Panc1 (cell line): Measurements from ENCODE around the gene RER1. TPM values are rescaled to one million over a fixed set of nuclear protein-coding genes. Genes with fewer than 3 reads are reported as not detected.

Source experiments
- ATAC-seq: fragments of 200-7000 bp; cut with Tn5 transposase; 2 replicates; pipeline ENCODE4 v1.9.1; 2020; ENCODE audit warnings: mild to moderate bottlenecking, moderate library complexity
- BruUV-seq: library from RNA; stranded (reverse); fragments of 400-500 nt; replicated peaks from 2 replicates; lab custom pipeline; 2021; lab: Mats Ljungman, UMichigan
- CTCF ChIA-PET: fragments of 300-600 bp; sonication (Branson Sonifier 250); formaldehyde crosslinking; loops from one replicate; lab custom pipeline; 2022; ENCODE audit warnings: antibody characterized with exemption; lab: Charles Lee
- POLR2A ChIA-PET: fragments of 300-600 bp; sonication (Branson Sonifier 250); formaldehyde crosslinking; loops from one replicate; lab custom pipeline; 2022; ENCODE audit warnings: antibody characterized with exemption; lab: Charles Lee
- DNase-seq: peaks from one replicate; pipeline ENCODE4 v3.0.0-alpha.2; 2010; ENCODE audit warnings: low read depth, low spot score
- H3K27ac ChIP-seq: 2 replicates; pipeline ENCODE4 v1.5.1; 2011; ENCODE audit warnings: mild to moderate bottlenecking, low read length, inconsistent platforms
- H3K27me3 ChIP-seq: fragments of 200-500 bp; sonication (Bioruptor generic); 2 replicates; pipeline ENCODE4 v1.6.0; 2014; ENCODE audit warnings: low read length, inconsistent platforms; ENCODE audit not compliant: control insufficient read depth, insufficient read depth
- H3K36me3 ChIP-seq: fragments of 200-500 bp; sonication (Bioruptor generic); 2 replicates; pipeline ENCODE4 v1.5.1; 2014; ENCODE audit warnings: inconsistent platforms, mild to moderate bottlenecking, low read length, moderate library complexity; ENCODE audit not compliant: control insufficient read depth, insufficient read depth
- H3K4me1 ChIP-seq: 2 replicates; pipeline ENCODE4 v1.5.1; 2011; ENCODE audit warnings: inconsistent platforms, mild to moderate bottlenecking, low read length, moderate library complexity; ENCODE audit not compliant: control insufficient read depth, insufficient read depth
- H3K4me3 ChIP-seq, 2 experiments: 2 replicates each; pipeline ENCODE4 v1.5.1; 2011 to 2012; ENCODE audit warnings: low read depth in 2 of 2, low read length in 2 of 2, mild to moderate bottlenecking in 2 of 2, inconsistent platforms in 1 of 2, moderate library complexity in 1 of 2
- H3K9me3 ChIP-seq: fragments of 200-500 bp; sonication (Bioruptor generic); 2 replicates; pipeline ENCODE4 v1.5.1; 2014; ENCODE audit warnings: low read depth, mild to moderate bottlenecking, inconsistent platforms, low read length, moderate library complexity; ENCODE audit not compliant: control insufficient read depth, insufficient read depth
- POLR2AphosphoS5 ChIP-seq: IDR thresholded peaks from 2 replicates; pipeline ENCODE4 v1.6.1; 2012; ENCODE audit warnings: mild to moderate bottlenecking, low read depth, low read length, moderate library complexity
- SIN3A ChIP-seq: IDR thresholded peaks from 2 replicates; pipeline ENCODE4 v1.6.1; 2012; ENCODE audit warnings: low read depth, mild to moderate bottlenecking, low read length, moderate library complexity, borderline replicate concordance; ENCODE audit not compliant: insufficient read depth
- TCF7L2 ChIP-seq: IDR thresholded peaks from 2 replicates; pipeline ENCODE4 v1.6.1; 2011; ENCODE audit warnings: mild to moderate bottlenecking, low read depth, low read length, inconsistent platforms
- in situ Hi-C: cut with HindIII; loops from 2 replicates; pipeline ENCODE4 v1.10.0; 2016; ENCODE audit warnings: low sequenced_read_pairs, low pct_unique_long_range_greater_than_20kb
- intact Hi-C: fragments of 100-400 bp; cut with micrococcal nuclease; formaldehyde crosslinking; loops from one replicate; pipeline ENCODE4 v1.10.0; 2022; ENCODE audit not compliant: unreplicated experiment
- total RNA-seq: library from RNA; stranded (reverse); gene quantifications from one replicate; pipeline ENCODE4 v1.2.1, GENCODE V29; 2021; ENCODE audit not compliant: unreplicated experiment
- TF ChIP-seq, protein P1 (sequence below), 2 experiments: IDR thresholded peaks; 2 replicates each; pipeline ENCODE4 v1.6.1; 2011 to 2012; ENCODE audit warnings: low read depth in 2 of 2, control low read depth in 1 of 2, low read length in 1 of 2, mild to moderate bottlenecking in 1 of 2, moderate library complexity in 1 of 2; ENCODE audit not compliant: insufficient read depth in 1 of 2
- TF ChIP-seq, protein P2 (sequence below): fragments of 450-650 bp; IDR thresholded peaks from 2 replicates; pipeline ENCODE4 v1.5.1; 2017; ENCODE audit warnings: mild to moderate bottlenecking

Gene RER1
- total RNA-seq, 1 experiment from 2014 or later: 235 TPM

DNA sequence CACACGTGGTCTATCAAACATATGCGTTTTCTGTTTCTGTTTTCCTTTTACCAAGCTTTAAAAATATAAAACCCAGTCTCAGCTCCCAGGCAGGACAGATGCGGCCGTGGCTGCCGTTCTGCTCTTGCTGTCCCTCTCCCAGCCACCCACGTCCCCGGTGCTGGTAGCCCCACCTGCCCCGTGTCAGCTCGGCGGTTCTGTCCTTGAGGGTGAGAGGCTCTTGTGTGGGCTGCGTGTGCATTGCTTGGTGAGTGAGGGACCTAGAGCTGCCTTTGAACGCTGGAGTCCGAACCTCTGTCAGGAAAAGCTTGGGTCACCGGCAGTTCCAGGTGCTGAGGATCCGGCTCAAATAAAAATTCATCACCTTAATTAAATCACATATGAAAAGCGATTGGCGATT is 4.4 kb downstream of the RER1 start:
- Histone ChIP-seq H3K27ac (no peak overlapping the region), H3K36me3 (peaks cover 16% of the 10 kb centered on the region; the same call in 1 of the 2 replicates), H3K9me3 (no peaks in the 10 kb centered on the region), H3K4me3 (no peak overlapping the region), H3K27me3 (no peaks in the 10 kb centered on the region), H3K4me1 (peaks cover 17% of the 10 kb centered on the region)
- ChIA-PET CTCF (no interaction called here), POLR2A (no interaction called here)
- no TSS peak for BruUV-seq
- TF ChIP-seq TCF7L2: no peak
- ATAC-seq: no peak
- no peak for DNase-seq
- in situ Hi-C loops: loop anchor here (10.0 kb wide), 1 partner anchor 201 kb away; the partner anchor contains the start of gene FAAP20
- intact Hi-C loops: no loop called here

DNA sequence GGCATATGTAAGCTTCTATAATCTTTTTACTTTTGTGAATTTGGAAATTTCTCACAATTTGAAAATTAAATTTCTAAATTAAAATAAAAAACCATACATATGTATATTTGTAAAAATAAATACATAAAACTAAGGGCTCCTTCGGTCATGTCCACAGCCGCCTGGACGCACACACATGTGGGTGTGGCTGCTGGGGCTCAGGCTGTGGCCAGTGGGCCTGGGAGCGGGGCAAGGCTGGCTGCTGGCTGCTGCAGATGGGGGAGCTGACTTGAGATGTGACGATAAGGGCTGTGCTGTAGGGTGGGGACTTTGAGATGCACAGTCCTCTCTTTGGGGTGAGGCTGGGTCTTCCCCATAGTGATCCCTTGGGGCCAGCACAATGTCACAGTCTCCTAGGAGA is 4.8 kb downstream of the RER1 start:
- intact Hi-C loops (no loop called here), in situ Hi-C loops (loop anchor here (10.0 kb wide), 1 partner anchor 202 kb away; the partner anchor contains the start of gene FAAP20)
- BruUV-seq: no TSS peak
- ChIA-PET POLR2A (no interaction called here), CTCF (interaction anchor here (0.7 kb wide), 1 partner anchor 93 kb away, joined by 3 read pairs; no protein-coding TSS in a partner anchor)
- Histone ChIP-seq H3K4me1 (peaks cover 17% of the 10 kb centered on the region), H3K27ac (no peak overlapping the region), H3K27me3 (no peaks in the 10 kb centered on the region), H3K4me3 (no peak overlapping the region), H3K9me3 (no peaks in the 10 kb centered on the region), H3K36me3 (peaks cover 16% of the 10 kb centered on the region; the same call in 1 of the 2 replicates)
- TF ChIP-seq SIN3A (no peak), POLR2AphosphoS5 (no peak), TCF7L2 (no peak)
- TF ChIP-seq, protein P1, sequence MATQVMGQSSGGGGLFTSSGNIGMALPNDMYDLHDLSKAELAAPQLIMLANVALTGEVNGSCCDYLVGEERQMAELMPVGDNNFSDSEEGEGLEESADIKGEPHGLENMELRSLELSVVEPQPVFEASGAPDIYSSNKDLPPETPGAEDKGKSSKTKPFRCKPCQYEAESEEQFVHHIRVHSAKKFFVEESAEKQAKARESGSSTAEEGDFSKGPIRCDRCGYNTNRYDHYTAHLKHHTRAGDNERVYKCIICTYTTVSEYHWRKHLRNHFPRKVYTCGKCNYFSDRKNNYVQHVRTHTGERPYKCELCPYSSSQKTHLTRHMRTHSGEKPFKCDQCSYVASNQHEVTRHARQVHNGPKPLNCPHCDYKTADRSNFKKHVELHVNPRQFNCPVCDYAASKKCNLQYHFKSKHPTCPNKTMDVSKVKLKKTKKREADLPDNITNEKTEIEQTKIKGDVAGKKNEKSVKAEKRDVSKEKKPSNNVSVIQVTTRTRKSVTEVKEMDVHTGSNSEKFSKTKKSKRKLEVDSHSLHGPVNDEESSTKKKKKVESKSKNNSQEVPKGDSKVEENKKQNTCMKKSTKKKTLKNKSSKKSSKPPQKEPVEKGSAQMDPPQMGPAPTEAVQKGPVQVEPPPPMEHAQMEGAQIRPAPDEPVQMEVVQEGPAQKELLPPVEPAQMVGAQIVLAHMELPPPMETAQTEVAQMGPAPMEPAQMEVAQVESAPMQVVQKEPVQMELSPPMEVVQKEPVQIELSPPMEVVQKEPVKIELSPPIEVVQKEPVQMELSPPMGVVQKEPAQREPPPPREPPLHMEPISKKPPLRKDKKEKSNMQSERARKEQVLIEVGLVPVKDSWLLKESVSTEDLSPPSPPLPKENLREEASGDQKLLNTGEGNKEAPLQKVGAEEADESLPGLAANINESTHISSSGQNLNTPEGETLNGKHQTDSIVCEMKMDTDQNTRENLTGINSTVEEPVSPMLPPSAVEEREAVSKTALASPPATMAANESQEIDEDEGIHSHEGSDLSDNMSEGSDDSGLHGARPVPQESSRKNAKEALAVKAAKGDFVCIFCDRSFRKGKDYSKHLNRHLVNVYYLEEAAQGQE (IDR thresholded peaks at IDR 0.05; ENCODE audit: insufficient read depth in 1 of 2, low read depth in 2 of 2, low read length in 1 of 2): no peak
- TF ChIP-seq, protein P2, sequence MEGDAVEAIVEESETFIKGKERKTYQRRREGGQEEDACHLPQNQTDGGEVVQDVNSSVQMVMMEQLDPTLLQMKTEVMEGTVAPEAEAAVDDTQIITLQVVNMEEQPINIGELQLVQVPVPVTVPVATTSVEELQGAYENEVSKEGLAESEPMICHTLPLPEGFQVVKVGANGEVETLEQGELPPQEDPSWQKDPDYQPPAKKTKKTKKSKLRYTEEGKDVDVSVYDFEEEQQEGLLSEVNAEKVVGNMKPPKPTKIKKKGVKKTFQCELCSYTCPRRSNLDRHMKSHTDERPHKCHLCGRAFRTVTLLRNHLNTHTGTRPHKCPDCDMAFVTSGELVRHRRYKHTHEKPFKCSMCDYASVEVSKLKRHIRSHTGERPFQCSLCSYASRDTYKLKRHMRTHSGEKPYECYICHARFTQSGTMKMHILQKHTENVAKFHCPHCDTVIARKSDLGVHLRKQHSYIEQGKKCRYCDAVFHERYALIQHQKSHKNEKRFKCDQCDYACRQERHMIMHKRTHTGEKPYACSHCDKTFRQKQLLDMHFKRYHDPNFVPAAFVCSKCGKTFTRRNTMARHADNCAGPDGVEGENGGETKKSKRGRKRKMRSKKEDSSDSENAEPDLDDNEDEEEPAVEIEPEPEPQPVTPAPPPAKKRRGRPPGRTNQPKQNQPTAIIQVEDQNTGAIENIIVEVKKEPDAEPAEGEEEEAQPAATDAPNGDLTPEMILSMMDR: no peak
- ATAC-seq (no peak), DNase-seq (no peak)

DNA sequence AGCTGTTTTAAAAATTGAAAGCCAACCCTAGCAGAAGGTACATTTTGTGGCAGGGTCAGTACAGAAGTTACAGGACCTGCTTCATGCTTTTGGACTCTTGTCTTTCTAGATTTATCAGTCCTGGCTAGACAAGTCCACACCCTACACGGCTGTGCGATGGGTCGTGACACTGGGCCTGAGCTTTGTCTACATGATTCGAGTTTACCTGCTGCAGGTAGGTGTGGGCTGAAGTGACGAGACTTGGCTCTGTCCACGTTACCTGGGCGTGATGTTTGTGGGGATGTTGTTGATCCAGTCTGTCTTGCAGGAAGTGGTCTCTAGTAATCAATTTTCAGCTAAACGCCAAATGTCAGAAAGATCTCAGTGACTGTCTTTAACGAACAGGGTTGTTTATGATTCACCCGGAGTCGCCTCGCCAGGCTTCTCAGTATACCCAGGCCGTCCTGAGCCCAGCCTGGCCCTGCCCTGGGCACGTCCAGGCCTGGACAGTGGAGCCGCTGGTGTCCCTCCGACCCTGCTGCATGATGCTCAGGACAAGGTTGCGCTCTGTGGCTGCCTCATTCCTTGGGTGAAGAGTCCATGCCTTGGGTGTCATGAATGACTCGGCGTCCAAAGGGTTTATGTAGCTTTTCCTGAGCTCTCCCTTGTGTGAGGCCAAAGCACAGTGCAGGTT is 5.5 kb downstream of the RER1 start:
- H3K9me3 ChIP-seq: no peaks in the 10 kb centered on the region
- ChIA-PET POLR2A (no interaction called here), CTCF (interaction anchor here (0.7 kb wide), 1 partner anchor 92 kb away, joined by 3 read pairs; no protein-coding TSS in a partner anchor)
- no peak for TF ChIP-seq SIN3A
- TF ChIP-seq, protein P1 (IDR thresholded peaks at IDR 0.05; ENCODE audit: insufficient read depth in 1 of 2, low read depth in 2 of 2, low read length in 1 of 2): no peak
- no peak for TF ChIP-seq TCF7L2
- TF ChIP-seq, protein P2: no peak
- TF ChIP-seq POLR2AphosphoS5: no peak
- peaks cover 18% of the 10 kb centered on the region; the same call in 1 of the 2 replicates for H3K36me3 ChIP-seq
- DNase-seq: no peak
- BruUV-seq: no TSS peak
- no peak for ATAC-seq
- H3K27me3 ChIP-seq: no peaks in the 10 kb centered on the region
- H3K4me1 ChIP-seq: peaks cover 17% of the 10 kb centered on the region
- H3K4me3 ChIP-seq: no peak overlapping the region
- in situ Hi-C loops (loop anchor here (10.0 kb wide), 1 partner anchor 202 kb away; the partner anchor contains the start of gene FAAP20), intact Hi-C loops (no loop called here)
- H3K27ac ChIP-seq: no peak overlapping the region
